ENCODE measurements around the gene TRMT61A.

GRCh38 chr14:103562179-103562428, 33.1 kb downstream of the TRMT61A start:
- TF ChIP-seq EZH2phosphoT487 (IDR thresholded peaks at IDR 0.05; ENCODE audit: borderline replicate concordance, low read depth) (no peak), POLR2AphosphoS5 (IDR thresholded peaks at IDR 0.05; ENCODE audit: low read depth, low read length) (no peak)
- TF ChIP-seq, protein P1, sequence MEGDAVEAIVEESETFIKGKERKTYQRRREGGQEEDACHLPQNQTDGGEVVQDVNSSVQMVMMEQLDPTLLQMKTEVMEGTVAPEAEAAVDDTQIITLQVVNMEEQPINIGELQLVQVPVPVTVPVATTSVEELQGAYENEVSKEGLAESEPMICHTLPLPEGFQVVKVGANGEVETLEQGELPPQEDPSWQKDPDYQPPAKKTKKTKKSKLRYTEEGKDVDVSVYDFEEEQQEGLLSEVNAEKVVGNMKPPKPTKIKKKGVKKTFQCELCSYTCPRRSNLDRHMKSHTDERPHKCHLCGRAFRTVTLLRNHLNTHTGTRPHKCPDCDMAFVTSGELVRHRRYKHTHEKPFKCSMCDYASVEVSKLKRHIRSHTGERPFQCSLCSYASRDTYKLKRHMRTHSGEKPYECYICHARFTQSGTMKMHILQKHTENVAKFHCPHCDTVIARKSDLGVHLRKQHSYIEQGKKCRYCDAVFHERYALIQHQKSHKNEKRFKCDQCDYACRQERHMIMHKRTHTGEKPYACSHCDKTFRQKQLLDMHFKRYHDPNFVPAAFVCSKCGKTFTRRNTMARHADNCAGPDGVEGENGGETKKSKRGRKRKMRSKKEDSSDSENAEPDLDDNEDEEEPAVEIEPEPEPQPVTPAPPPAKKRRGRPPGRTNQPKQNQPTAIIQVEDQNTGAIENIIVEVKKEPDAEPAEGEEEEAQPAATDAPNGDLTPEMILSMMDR (IDR thresholded peaks at IDR 0.05): no peak

Data from SK-N-SH (cell line).